T-helper 1 cell treated with Interleukin-12 subunit alpha and Interleukin-12 subunit beta and Interleukin-4 antibody, amounts not matched to agents 30 μg/mL and 1 μg/mL, for 36 hours (primary cell): ENCODE data around the gene PRKAG1.

Experiments
- H3K27ac Mint-ChIP-seq: one replicate; pipeline ENCODE4 v1.8.0; 2021; ENCODE audit warnings: mild to moderate bottlenecking, mixed read lengths
- H3K27me3 Mint-ChIP-seq: one replicate; pipeline ENCODE4 v1.8.0; 2021; ENCODE audit warnings: low read depth, mixed read lengths
- H3K36me3 Mint-ChIP-seq: one replicate; pipeline ENCODE4 v1.8.0; 2021; ENCODE audit warnings: low read depth, mixed read lengths
- H3K4me1 Mint-ChIP-seq: one replicate; pipeline ENCODE4 v1.8.0; 2021; ENCODE audit warnings: low read depth, mixed read lengths
- H3K4me3 Mint-ChIP-seq: one replicate; pipeline ENCODE4 v1.8.0; 2021; ENCODE audit warnings: mild to moderate bottlenecking, moderate library complexity, mixed read lengths
- H3K9me3 Mint-ChIP-seq: one replicate; pipeline ENCODE4 v1.8.0; 2021; ENCODE audit warnings: mixed read lengths

Gene PRKAG1

GRCh38 chr12:49028666-49029275, 10.2 kb upstream of the PRKAG1 start:
- no peak overlapping the region for H3K4me3 Mint-ChIP-seq
- H3K36me3 Mint-ChIP-seq: peaks cover 32% of the 10 kb centered on the region
- H3K4me1 Mint-ChIP-seq: no peaks in the 10 kb centered on the region
- H3K27me3 Mint-ChIP-seq: no peaks in the 10 kb centered on the region
- no peaks in the 10 kb centered on the region for H3K9me3 Mint-ChIP-seq
- no peak overlapping the region for H3K27ac Mint-ChIP-seq

- H3K27me3 Mint-ChIP-seq: no peaks in the 10 kb centered on the region
- peaks cover 37% of the 10 kb centered on the region for H3K36me3 Mint-ChIP-seq
- H3K4me3 Mint-ChIP-seq: no peak overlapping the region
- H3K4me1 Mint-ChIP-seq: no peaks in the 10 kb centered on the region
- H3K27ac Mint-ChIP-seq: no peak overlapping the region
- no peaks in the 10 kb centered on the region for H3K9me3 Mint-ChIP-seq
Measured at GRCh38 chr12:49027846-49028555, 9.4 kb upstream of the PRKAG1 start.

GRCh38 chr12:49026678-49027480, 8.3 kb upstream of the PRKAG1 start:
- H3K27me3 Mint-ChIP-seq: no peaks in the 10 kb centered on the region
- H3K36me3 Mint-ChIP-seq: peaks cover 42% of the 10 kb centered on the region
- H3K27ac Mint-ChIP-seq: no peak overlapping the region
- H3K9me3 Mint-ChIP-seq: no peaks in the 10 kb centered on the region
- no peak overlapping the region for H3K4me3 Mint-ChIP-seq
- H3K4me1 Mint-ChIP-seq: no peaks in the 10 kb centered on the region

GRCh38 chr12:49026101-49026500, 7.5 kb upstream of the PRKAG1 start:
- H3K36me3 Mint-ChIP-seq: peaks cover 43% of the 10 kb centered on the region
- no peaks in the 10 kb centered on the region for H3K4me1 Mint-ChIP-seq
- no peaks in the 10 kb centered on the region for H3K27me3 Mint-ChIP-seq
- no peak overlapping the region for H3K4me3 Mint-ChIP-seq
- no peak overlapping the region for H3K27ac Mint-ChIP-seq
- H3K9me3 Mint-ChIP-seq: no peaks in the 10 kb centered on the region

- Mint-ChIP-seq H3K36me3 (peaks cover 47% of the 10 kb centered on the region), H3K27me3 (no peaks in the 10 kb centered on the region), H3K4me3 (no peak overlapping the region), H3K27ac (no peak overlapping the region), H3K4me1 (no peaks in the 10 kb centered on the region), H3K9me3 (no peaks in the 10 kb centered on the region)
Measured at GRCh38 chr12:49025463-49025862, 6.9 kb upstream of the PRKAG1 start.

- Mint-ChIP-seq H3K27me3 (no peaks in the 10 kb centered on the region), H3K9me3 (no peaks in the 10 kb centered on the region), H3K27ac (no peak overlapping the region), H3K36me3 (peaks cover 45% of the 10 kb centered on the region), H3K4me1 (peaks cover 5% of the 10 kb centered on the region), H3K4me3 (no peak overlapping the region)
Measured at GRCh38 chr12:49024543-49024942, 6.0 kb upstream of the PRKAG1 start.

- Mint-ChIP-seq H3K9me3 (no peaks in the 10 kb centered on the region), H3K4me3 (no peak overlapping the region), H3K27ac (no peak overlapping the region), H3K36me3 (peaks cover 47% of the 10 kb centered on the region), H3K4me1 (peaks cover 11% of the 10 kb centered on the region), H3K27me3 (no peaks in the 10 kb centered on the region)
Measured at GRCh38 chr12:49023812-49024211, 5.2 kb upstream of the PRKAG1 start.

GRCh38 chr12:49022558-49023178, 4.1 kb upstream of the PRKAG1 start:
- H3K4me3 Mint-ChIP-seq: no peak overlapping the region
- H3K36me3 Mint-ChIP-seq: peaks cover 42% of the 10 kb centered on the region
- H3K4me1 Mint-ChIP-seq: peaks cover 16% of the 10 kb centered on the region
- peak overlapping the region; percentile 57 for H3K27ac Mint-ChIP-seq
- H3K9me3 Mint-ChIP-seq: no peaks in the 10 kb centered on the region
- no peaks in the 10 kb centered on the region for H3K27me3 Mint-ChIP-seq

GRCh38 chr12:49021292-49021915, 2.8 kb upstream of the PRKAG1 start:
- Mint-ChIP-seq H3K4me1 (peaks cover 27% of the 10 kb centered on the region), H3K9me3 (no peaks in the 10 kb centered on the region), H3K27me3 (no peaks in the 10 kb centered on the region), H3K36me3 (peaks cover 45% of the 10 kb centered on the region), H3K27ac (no peak overlapping the region), H3K4me3 (no peak overlapping the region)

- no peaks in the 10 kb centered on the region for H3K9me3 Mint-ChIP-seq
- peaks cover 40% of the 10 kb centered on the region for H3K36me3 Mint-ChIP-seq
- H3K27me3 Mint-ChIP-seq: no peaks in the 10 kb centered on the region
- H3K4me1 Mint-ChIP-seq: peaks cover 34% of the 10 kb centered on the region
- no peak overlapping the region for H3K27ac Mint-ChIP-seq
- H3K4me3 Mint-ChIP-seq: no peak overlapping the region
Measured at GRCh38 chr12:49020441-49020840, 1.9 kb upstream of the PRKAG1 start.

GRCh38 chr12:49019443-49020324, 1.1 kb upstream of the PRKAG1 start:
- H3K27me3 Mint-ChIP-seq: no peaks in the 10 kb centered on the region
- peaks cover 36% of the 10 kb centered on the region for H3K36me3 Mint-ChIP-seq
- peak overlapping the region; percentile 99 for H3K27ac Mint-ChIP-seq
- H3K4me3 Mint-ChIP-seq: peak overlapping the region; percentile 92
- H3K9me3 Mint-ChIP-seq: no peaks in the 10 kb centered on the region
- H3K4me1 Mint-ChIP-seq: peaks cover 38% of the 10 kb centered on the region

- peak overlapping the region; percentile 92 for H3K4me3 Mint-ChIP-seq
- H3K36me3 Mint-ChIP-seq: peaks cover 35% of the 10 kb centered on the region
- no peaks in the 10 kb centered on the region for H3K9me3 Mint-ChIP-seq
- H3K4me1 Mint-ChIP-seq: peaks cover 38% of the 10 kb centered on the region
- H3K27ac Mint-ChIP-seq: peak overlapping the region; percentile 99
- H3K27me3 Mint-ChIP-seq: no peaks in the 10 kb centered on the region
Measured at GRCh38 chr12:49019120-49019430, 499 bp upstream of the PRKAG1 start.

GRCh38 chr12:49017891-49018260, 700 bp downstream of the PRKAG1 start:
- peaks cover 38% of the 10 kb centered on the region for H3K4me1 Mint-ChIP-seq
- peaks cover 28% of the 10 kb centered on the region for H3K36me3 Mint-ChIP-seq
- no peaks in the 10 kb centered on the region for H3K9me3 Mint-ChIP-seq
- H3K27me3 Mint-ChIP-seq: no peaks in the 10 kb centered on the region
- H3K27ac Mint-ChIP-seq: peak overlapping the region; percentile 99
- H3K4me3 Mint-ChIP-seq: peak overlapping the region; percentile 92

GRCh38 chr12:49015196-49015595, 3.4 kb downstream of the PRKAG1 start:
- peaks cover 38% of the 10 kb centered on the region for H3K4me1 Mint-ChIP-seq
- no peak overlapping the region for H3K4me3 Mint-ChIP-seq
- H3K27me3 Mint-ChIP-seq: no peaks in the 10 kb centered on the region
- H3K27ac Mint-ChIP-seq: peak overlapping the region; percentile 1
- no peaks in the 10 kb centered on the region for H3K9me3 Mint-ChIP-seq
- H3K36me3 Mint-ChIP-seq: peaks cover 29% of the 10 kb centered on the region
